Parietal lobe (tissue), 2 donors: ENCODE measurements around the gene ESRRA. TPM values are rescaled to one million over a fixed set of nuclear protein-coding genes. Genes with fewer than 3 reads are reported as not detected.

Experiments
- small RNA-seq: library from RNA; depleted of rRNA; stranded (forward); fragments of <200 nt; gene quantifications from one replicate; pipeline ENCODE3, GENCODE V24; 2014; ENCODE audit warnings: low replicate concordance
- total RNA-seq: library from RNA; depleted of rRNA; stranded (reverse); fragments of >200 nt; gene quantifications from one replicate; pipeline ENCODE4 v1.2.3, GENCODE V29; 2014

ESRRA gene
- total RNA-seq: 18.8 TPM

DNA sequence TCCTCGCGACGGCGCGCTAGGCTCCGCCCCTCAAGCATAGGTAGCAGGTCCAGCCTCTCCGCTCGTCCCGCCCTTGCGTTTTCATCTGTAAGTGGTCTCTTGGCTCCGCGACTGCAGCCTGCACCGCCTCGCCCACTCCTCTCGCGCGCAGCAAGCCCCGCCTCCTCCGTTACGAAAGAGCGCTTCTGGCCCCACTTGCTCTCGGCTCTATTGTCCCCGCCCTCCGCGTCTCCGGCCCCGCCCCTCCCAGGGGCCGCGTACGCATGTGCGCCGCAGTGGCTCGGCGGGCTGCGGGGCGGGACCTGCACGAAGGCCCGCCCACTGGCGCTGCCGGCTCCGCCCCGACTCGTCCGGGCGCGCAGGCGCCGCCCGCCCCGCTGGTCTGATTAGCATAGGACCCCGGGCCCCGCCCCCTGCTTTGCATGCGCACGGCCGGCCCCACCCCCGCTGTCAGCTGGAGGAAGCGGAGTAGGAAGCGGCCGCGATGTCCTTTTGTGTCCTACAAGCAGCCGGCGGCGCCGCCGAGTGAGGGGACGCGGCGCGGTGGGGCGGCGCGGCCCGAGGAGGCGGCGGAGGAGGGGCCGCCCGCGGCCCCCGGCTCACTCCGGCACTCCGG, at the start of gene ESRRA:
TSS of gene ESRRA (plus strand) at position 450 of the 616 bp plus-strand sequence. CDS start 1,656 bp downstream, outside the sequence.

DNA sequence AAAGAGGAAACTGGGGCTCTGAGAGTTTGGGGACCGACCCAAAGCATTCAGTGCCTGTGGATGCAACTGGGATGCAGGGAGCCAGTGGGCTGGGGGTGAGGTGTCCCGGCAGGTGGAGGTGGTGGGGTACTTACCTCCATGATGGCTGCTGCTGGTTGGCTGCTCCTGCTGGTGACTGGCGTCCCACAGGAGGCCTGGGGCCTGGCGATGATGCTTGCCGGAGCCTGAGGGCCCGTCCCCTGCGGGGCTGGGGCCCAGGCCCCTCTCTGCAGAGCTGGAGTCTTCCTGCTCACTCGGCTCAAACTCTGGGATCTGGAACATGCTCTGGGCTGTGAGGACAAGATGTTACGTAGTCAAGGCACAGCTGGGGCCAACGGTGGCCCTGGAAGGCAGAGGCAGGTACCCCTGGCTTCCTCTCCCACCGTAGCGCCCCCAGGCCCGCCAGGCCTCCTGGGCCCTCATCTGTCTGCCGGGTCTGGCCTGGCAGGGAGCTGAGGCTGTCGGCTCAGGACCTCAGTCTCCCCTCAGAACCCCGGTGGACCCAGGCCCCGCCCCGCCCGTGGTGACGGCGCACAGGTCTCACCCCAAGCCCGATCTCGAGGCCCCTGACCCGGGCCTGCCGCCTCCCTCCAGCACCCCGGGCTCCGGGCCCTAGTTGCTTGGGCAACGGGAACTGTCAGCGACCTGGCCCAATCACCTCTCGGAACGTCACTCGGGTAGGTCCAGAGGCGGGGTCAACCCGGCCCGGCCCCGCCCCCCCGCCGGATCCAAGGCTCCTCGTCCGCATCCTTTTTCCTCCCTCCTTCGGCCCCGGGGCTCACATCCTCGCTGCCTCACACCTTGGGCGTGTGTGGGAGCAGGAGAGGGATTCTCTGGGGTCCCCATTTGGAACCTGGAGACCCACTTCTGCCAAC, 21.0 kb upstream of the ESRRA start, which contains the start of gene BAD:
TSS of gene BAD (minus strand) at position 618 of the 914 bp plus-strand sequence. CDS start at position 321, 297 bp downstream.

DNA sequence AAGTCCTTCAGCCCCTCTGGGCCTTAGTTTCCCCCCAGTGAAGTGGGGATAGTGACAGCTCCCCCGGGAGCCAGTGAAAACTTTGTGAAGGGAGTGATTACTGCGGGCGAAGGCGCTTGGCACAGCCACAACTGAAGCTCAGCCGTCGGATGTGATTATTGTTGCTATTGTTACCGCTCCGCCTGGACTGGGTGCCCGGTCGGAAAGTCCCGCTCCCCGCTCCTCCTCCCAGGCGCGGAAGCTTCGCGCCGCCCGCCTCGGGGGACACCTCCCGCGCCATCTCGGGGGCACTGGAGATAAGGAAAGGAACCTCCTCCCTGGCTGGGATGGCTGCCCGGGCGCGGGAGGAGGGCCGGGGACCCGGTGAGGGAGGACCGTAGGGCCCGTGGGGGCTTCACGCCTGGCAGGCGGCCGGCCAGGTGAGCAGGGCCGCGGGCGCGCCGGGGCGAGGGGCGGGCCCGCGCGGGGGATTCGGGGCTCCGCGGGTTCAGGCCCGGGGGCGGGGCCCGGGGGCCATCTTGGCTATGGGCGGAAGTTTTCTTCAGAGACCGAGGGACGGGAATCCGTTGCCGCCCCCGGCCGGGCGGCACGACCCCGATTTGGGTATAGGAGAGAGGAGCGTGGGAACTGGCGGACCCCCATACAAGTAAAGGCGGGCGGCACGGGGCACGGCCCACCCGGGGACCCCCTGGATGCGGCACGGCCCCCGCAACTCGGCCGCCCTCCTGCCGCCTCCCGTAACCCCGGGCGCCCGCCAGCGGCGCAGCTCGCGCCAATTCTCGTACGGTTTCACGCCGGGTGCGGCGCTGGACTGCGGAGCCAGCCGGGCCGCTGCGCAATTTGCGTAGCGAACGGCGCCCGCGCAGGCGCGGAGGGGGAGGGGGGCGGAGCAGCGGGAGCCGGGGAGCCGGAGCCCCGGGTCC, 20.1 kb upstream of the ESRRA start, which contains the start of gene GPR137:
TSS of gene GPR137 (plus strand) at position 887 of the 923 bp plus-strand sequence. CDS start 677 bp downstream, outside the sequence.

DNA sequence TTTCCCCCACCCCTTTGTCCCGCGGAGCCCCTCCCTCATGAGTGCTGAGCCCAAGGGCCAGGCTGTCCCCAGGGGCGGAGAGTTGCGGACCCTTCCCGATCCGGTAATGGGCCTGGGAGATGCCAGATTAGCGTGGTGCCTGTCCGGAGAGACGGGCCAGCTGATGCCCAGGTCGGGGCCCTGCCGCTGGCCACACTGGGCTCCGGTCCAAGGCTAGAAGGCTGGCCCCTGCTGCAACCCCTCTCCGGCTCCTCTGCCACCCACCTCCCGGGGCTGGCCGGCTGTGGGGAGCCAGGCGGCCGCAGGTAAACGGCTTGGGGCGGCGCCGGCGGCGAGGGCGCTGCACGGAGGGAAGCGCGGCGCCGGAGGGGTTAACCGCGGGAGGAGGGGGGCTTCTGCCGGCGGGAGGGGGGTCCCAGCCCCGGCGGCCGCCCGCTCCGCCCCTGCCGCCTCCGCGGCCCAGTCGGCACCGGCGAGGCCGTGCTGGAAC, 14.0 kb upstream of the ESRRA start, which contains the start of gene KCNK4:
TSS of gene KCNK4 (plus strand) at position 41 of the 490 bp plus-strand sequence. CDS start 1,717 bp downstream, outside the sequence.

DNA sequence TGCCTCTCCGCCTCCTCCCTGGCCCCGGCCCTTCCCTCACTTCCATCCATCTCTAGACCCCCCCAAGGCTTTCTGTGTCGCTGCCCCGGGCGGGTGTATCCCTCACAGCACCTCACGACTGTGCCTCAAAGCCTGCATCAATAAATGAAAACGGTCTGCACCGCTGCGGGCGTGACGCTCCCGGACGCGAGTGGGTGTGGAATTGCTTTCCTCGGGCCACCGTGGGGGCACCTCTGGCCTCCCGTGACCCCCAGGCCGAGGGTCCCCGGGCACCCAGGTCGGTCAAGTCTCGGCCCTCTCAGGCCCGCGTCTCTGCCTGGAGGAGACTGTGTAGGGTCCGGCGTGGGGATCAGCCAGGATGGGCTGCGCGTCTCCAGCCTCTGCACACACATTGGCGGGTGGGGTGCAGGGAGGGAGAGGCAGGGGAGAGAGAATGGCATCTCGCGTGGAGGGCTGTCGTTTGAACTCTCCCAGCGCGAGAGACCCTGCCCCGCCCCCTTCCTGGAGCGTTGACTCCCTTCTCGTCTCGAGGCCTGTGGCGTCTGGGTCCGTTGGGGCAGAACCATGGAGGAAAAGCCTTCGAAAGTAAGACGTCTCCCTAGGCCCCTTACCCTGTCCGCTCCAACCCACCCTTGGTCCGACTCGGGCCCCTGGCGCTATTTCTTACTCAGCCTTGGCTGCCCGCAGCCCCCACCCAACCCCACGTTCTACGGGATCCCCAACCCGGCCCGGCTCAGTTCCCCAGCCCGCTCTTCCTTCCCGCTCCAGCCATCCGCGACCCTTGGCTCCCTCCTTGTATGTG, 5.3 kb upstream of the ESRRA start, which contains the start of gene CATSPERZ:
TSS of gene CATSPERZ (plus strand) at position 512 of the 802 bp plus-strand sequence. CDS start at position 565, 53 bp downstream.

DNA sequence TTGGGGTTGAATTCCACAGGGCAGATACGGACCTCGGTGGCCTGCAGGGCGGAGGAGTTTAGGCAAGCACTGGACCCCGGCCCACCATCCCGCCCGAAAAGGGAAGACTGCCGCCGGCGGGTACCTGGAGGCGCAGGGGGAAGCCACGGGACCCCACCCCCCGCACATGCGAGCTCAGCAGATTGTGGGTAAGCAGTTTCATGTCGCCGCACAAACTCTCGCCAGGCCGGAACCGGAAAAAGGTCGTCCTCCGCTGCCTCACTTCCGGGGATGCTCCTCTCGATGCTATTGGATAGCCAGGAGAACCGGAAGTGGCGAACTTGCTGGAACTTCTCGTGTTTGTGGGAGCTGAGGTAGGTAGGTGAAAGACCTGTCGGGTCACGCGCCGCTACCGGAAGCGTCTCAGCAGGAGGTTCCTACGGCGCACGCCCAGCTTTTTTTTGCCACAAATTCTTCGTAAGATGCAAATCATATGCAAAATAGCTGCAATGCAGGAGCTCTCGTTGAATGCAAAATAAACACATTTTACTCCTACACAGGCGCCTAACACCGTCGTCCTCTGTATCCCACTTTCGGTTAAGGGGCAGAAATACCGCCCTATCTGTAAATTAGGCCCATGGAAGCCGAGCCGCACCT, 12.1 kb downstream of the ESRRA start, which contains the start of gene TRMT112:
TSS of gene TRMT112 (minus strand) at position 235 of the 636 bp plus-strand sequence. CDS start at position 202, 33 bp downstream.

DNA sequence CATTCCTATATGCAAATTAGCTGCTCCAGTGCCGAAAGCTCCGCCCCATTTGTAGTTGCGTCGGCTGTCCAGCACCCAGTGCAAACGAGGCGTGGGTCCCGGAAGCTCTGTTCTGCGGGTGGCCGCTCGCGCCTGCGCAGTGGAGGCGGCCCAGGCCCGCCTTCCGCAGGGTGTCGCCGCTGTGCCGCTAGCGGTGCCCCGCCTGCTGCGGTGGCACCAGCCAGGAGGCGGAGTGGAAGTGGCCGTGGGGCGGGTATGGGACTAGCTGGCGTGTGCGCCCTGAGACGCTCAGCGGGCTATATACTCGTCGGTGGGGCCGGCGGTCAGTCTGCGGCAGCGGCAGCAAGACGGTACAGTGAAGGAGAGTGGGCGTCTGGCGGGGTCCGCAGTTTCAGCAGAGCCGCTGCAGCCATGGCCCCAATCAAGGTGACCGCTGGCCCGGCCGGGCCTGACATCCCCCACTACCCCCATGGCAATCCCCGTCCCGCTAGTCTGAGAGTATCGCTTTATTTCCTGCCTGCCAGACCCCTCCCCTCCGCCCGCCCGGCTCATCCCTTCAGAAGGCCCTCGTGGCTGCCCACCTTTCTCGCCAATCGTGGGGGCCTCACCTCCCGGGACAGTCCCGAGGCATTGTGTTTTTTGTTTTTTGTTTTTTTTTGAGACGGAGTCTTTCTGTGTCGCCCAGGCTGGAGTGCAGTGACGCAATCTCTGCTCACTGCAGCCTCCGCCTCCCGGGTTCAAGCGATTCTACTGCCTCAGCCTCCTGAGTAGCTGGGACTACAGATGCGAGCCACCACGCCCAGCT, 12.8 kb downstream of the ESRRA start, which contains the start of gene PRDX5:
TSS of gene PRDX5 (plus strand) at position 161 of the 805 bp plus-strand sequence. CDS start at position 256, 95 bp downstream.

DNA sequence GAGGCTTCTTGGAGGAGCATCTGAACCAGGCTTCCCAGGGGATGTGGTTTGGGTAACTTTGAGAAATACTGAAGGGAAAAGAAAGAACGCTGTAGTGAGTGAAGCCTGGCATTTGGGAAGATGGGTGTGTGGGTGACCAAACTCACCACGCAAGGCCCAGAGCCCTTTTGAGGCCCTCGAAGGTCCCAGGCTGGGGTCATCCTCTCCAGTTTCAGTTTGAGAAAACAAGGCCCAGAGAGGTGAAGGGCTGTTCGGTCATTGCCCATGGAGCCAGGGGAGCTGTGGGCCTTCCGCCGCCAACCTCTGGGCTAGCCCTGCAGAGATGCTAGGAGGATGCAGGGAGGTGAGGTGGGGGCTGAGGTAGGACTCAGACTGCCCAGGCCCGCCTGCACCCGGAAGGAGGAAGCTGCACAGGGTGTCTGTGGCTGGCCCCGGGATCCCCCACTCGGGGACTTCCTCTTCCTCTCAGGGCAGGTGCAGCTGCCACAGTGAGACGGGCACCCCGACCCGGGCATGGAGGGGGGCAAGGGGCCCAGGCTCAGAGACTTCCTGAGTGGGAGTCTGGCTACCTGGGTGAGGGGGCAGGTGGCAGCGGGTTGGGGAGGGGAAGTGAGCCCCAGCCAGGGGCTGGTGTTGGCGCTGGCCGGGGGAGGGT, 34.6 kb downstream of the ESRRA start, which contains the start of gene CCDC88B:
TSS of gene CCDC88B (plus strand) at position 451 of the 655 bp plus-strand sequence. CDS start at position 514, 63 bp downstream.

DNA sequence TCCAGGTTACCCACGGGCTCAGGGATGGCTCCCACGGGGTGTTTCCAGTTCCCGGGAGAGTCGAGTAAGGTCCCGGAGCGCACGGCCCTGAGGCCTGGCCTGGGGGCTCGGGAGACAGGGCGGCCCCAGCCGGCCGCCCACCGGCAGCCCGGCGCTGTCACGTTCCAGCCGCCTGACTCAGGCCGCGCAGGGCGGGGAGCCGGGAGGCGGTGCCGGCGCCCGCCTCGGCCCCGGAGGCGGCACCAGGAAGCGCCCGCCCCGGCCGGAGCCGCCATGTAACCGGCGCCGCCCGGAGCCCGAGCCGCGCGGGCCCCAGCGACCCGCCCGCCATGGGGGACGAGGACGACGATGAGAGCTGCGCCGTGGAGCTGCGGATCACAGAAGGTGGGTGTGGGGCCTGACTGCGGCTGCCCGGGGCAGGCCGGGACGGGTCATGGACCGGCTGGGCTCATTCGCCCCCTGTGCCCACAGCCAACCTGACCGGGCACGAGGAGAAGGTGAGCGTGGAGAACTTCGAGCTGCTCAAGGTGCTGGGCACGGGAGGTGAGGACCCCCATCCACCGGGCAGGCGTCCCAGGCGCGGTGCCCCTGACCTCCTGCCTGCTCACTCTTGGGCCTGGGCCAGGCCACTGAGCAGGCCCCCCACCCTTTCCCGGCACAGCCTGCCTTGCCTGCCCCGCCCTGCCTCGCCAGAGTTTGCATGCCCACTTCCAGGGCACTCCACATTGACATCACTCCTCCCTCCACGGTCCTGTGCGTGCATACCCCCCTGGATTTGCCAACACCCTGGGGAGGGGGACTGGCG, 53.8 kb downstream of the ESRRA start, which contains the start of gene RPS6KA4:
TSS of gene RPS6KA4 (plus strand) at position 256 of the 805 bp plus-strand sequence. CDS start at position 330, 74 bp downstream.

Small RNA genes lying within 50 kb of the gene (small RNA-seq; reads per million reads assigned to genes)
- gene MIR7155 (not detected), gene RF00019 (not detected)

Other genes with a start within 250 kb of the ESRRA start
- gene MACROD1, start 139.4 kb upstream of the ESRRA start, total RNA-seq: 13.5 TPM
- 86.4 TPM for gene STIP1, start 119.4 kb upstream of the ESRRA start, total RNA-seq
- gene FERMT3, start 98.8 kb upstream of the ESRRA start, total RNA-seq: 0.63 TPM
- gene TRPT1, start 79.3 kb upstream of the ESRRA start, total RNA-seq: 10.6 TPM
- 19.7 TPM for gene NUDT22, start 79.2 kb upstream of the ESRRA start, total RNA-seq
- 7.2 TPM for gene DNAJC4, start 75.0 kb upstream of the ESRRA start, total RNA-seq
- 17.5 TPM for gene VEGFB, start 70.9 kb upstream of the ESRRA start, total RNA-seq
- 17.8 TPM for gene FKBP2, start 64.4 kb upstream of the ESRRA start, total RNA-seq
- 82.9 TPM for gene PPP1R14B, start 58.6 kb upstream of the ESRRA start, total RNA-seq
- 5.6 TPM for gene PLCB3, start 54.0 kb upstream of the ESRRA start, total RNA-seq
- gene BAD, start 20.9 kb upstream of the ESRRA start, total RNA-seq: 32.9 TPM
- 15.7 TPM for gene GPR137, start 19.7 kb upstream of the ESRRA start, total RNA-seq
- gene KCNK4, start 14.2 kb upstream of the ESRRA start, total RNA-seq: 5.3 TPM
- gene CATSPERZ, start 5.2 kb upstream of the ESRRA start, total RNA-seq: 3.8 TPM
- 49.1 TPM for gene TRMT112, start 12.0 kb downstream of the ESRRA start, total RNA-seq
- gene PRDX5, start 12.6 kb downstream of the ESRRA start, total RNA-seq: 82.3 TPM
- 1.6 TPM for gene CCDC88B, start 34.7 kb downstream of the ESRRA start, total RNA-seq
- gene RPS6KA4, start 53.6 kb downstream of the ESRRA start, total RNA-seq: 13.1 TPM